ENCODE measurements around the gene LPP. TPM values are rescaled to one million over a fixed set of nuclear protein-coding genes. Genes with fewer than 3 reads are reported as not detected.

The LPP gene
- total RNA-seq, 1 experiment from 2014 or later, result 54.0 TPM

DNA sequence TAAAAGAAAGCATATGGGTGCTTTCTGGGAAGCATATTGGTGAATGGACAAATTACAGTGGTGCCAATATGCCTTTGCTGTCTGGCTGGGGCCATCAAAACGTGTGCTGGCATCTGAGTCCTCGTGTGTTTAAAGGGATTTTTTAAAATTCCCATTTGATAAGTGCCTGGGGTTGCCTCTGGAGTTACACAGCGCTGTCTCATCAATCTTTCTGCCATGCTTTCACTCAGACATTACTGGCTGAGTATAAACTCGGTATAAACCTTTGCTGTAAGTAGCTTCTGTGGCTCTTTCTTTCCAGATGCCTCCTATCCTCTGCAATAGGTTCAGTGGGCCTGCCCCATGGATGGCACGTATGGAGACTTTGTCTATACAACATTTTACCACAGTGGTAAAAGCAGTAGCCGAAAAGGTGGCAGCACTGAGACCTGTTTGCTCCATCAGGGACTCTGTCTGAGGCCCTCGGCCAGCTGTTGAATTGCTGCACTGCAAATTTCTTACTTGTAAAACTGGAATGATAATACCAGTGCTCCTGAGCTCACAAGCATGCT, 195.5 kb downstream of the LPP start:
- Histone ChIP-seq H3K79me2 (ENCODE audit: insufficient read depth, low read length) (peaks cover 3% of the 10 kb centered on the region; the same call in 1 of the 2 replicates), H3K4me2 (ENCODE audit: low read length) (peak overlapping the region; percentile 70), H3K4me3 (replicated peaks in 1 of 2; ENCODE audit: low read depth in 1 of 2, low read length in 2 of 2) (no peak overlapping the region), H3K9me3 (ENCODE audit: control insufficient read depth in 1 of 2, insufficient read depth in 1 of 2, low read depth in 1 of 2, low read length in 2 of 2) (no peaks in the 10 kb centered on the region), H3K27me3 (ENCODE audit: insufficient read depth, low read length) (no peaks in the 10 kb centered on the region), H3K27ac (ENCODE audit: low read depth, low read length) (peak overlapping the region; percentile 44; the same call in 1 of the 2 replicates), H3K9me2 (ENCODE audit: insufficient read depth) (no peaks in the 10 kb centered on the region), H4K20me1 (ENCODE audit: insufficient read depth) (0 out of 2 replicates have a peak, but pooled peaks cover 2% of the 10 kb centered on the region), H2AFZ (ENCODE audit: low read depth, low read length, poor library complexity, severe bottlenecking) (no peak overlapping the region), H3K4me1 (ENCODE audit: control insufficient read depth in 1 of 2, insufficient read depth in 2 of 2, low read length in 2 of 2) (peaks cover 21 to 28% of the 10 kb centered on the region in 2 experiments), H3K36me3 (ENCODE audit: control insufficient read depth in 1 of 2, insufficient read depth in 2 of 2, low read length in 2 of 2) (no peaks in the 10 kb centered on the region), H3K9ac (ENCODE audit: low read length) (no peak overlapping the region)
- CTCF ChIA-PET, result interaction anchor here (0.7 kb wide), 1 partner anchor 605 kb away, joined by 3 read pairs; no protein-coding TSS in a partner anchor
- no peak for TF ChIP-seq ELF1 (IDR thresholded peaks at IDR 0.05; ENCODE audit: borderline replicate concordance, low read depth)
- TF ChIP-seq, protein P1, sequence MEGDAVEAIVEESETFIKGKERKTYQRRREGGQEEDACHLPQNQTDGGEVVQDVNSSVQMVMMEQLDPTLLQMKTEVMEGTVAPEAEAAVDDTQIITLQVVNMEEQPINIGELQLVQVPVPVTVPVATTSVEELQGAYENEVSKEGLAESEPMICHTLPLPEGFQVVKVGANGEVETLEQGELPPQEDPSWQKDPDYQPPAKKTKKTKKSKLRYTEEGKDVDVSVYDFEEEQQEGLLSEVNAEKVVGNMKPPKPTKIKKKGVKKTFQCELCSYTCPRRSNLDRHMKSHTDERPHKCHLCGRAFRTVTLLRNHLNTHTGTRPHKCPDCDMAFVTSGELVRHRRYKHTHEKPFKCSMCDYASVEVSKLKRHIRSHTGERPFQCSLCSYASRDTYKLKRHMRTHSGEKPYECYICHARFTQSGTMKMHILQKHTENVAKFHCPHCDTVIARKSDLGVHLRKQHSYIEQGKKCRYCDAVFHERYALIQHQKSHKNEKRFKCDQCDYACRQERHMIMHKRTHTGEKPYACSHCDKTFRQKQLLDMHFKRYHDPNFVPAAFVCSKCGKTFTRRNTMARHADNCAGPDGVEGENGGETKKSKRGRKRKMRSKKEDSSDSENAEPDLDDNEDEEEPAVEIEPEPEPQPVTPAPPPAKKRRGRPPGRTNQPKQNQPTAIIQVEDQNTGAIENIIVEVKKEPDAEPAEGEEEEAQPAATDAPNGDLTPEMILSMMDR (IDR thresholded peaks at IDR 0.05 in 2 of 3, conservative IDR thresholded peaks at IDR 0.05 in 1 of 3; ENCODE audit: borderline replicate concordance in 1 of 3, insufficient read depth in 1 of 3, low read depth in 2 of 3, low read length in 2 of 3), result peak in 2 of 3 experiments; percentile 14 to 30; a peak in 3 of 6 replicates
- BruUV-seq (replicated peaks), result no TSS peak
- ATAC-seq, result peak; percentile 74
- intact Hi-C loops (cut with micrococcal nuclease), result loop anchor here (10.0 kb wide), 1 partner anchor 605 kb away; the partner anchor contains the start of gene BCL6
- POLR2A ChIA-PET, result no interaction called here
- peak; percentile 22 for DNase-seq (ENCODE audit: low read depth, low spot score)
- RAD21 ChIA-PET (ENCODE audit: low non-redundant PET in 1 of 2, low total read pairs in 2 of 2, uncharacterized antibody in 2 of 2, unreplicated experiment in 2 of 2), result no interaction called here

DNA sequence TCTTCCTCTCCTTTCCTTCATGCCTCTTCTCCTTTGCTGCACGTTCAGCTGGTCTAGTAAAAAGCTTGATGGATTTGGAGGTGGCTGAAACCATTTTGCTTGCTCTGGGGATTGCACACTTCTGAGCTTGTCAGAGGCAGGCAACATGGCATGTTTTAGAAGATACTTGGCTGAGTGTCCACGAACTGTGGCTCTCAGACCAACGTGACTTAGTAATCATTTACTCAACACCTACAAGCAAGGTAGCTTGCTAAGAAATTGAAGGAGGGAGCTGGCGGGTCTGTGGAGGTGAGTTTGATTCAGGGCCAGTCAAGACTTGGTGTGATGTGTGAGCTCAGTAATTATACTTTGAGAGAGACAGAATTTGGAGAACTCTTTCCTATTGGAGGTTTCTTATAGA, 196.0 kb downstream of the LPP start:
- no TSS peak for BruUV-seq (replicated peaks)
- Histone ChIP-seq H2AFZ (ENCODE audit: low read depth, low read length, poor library complexity, severe bottlenecking) (no peak overlapping the region), H3K79me2 (ENCODE audit: insufficient read depth, low read length) (peaks cover 3% of the 10 kb centered on the region; the same call in 1 of the 2 replicates), H3K9me2 (ENCODE audit: insufficient read depth) (no peaks in the 10 kb centered on the region), H3K4me3 (replicated peaks in 1 of 2; ENCODE audit: low read depth in 1 of 2, low read length in 2 of 2) (no peak overlapping the region), H3K36me3 (ENCODE audit: control insufficient read depth in 1 of 2, insufficient read depth in 2 of 2, low read length in 2 of 2) (no peaks in the 10 kb centered on the region), H3K4me2 (ENCODE audit: low read length) (peak overlapping the region; percentile 70; the same call in 1 of the 2 replicates), H3K27ac (ENCODE audit: low read depth, low read length) (no peak overlapping the region), H3K27me3 (ENCODE audit: insufficient read depth, low read length) (no peaks in the 10 kb centered on the region), H3K9me3 (ENCODE audit: control insufficient read depth in 1 of 2, insufficient read depth in 1 of 2, low read depth in 1 of 2, low read length in 2 of 2) (no peaks in the 10 kb centered on the region), H3K9ac (ENCODE audit: low read length) (no peak overlapping the region), H4K20me1 (ENCODE audit: insufficient read depth) (0 out of 2 replicates have a peak, but pooled peaks cover 2% of the 10 kb centered on the region), H3K4me1 (ENCODE audit: control insufficient read depth in 1 of 2, insufficient read depth in 2 of 2, low read length in 2 of 2) (peaks cover 21 to 28% of the 10 kb centered on the region in 2 experiments)
- ChIA-PET CTCF (interaction anchor here (0.7 kb wide), 1 partner anchor 604 kb away, joined by 3 read pairs; no protein-coding TSS in a partner anchor), POLR2A (no interaction called here), RAD21 (ENCODE audit: low non-redundant PET in 1 of 2, low total read pairs in 2 of 2, uncharacterized antibody in 2 of 2, unreplicated experiment in 2 of 2) (interaction anchor here in 1 of 2 experiments (0.5 to 0.6 kb wide), 2 partner anchors 55 to 131 kb away, joined by 3 to 4 read pairs; no protein-coding TSS in a partner anchor)
- intact Hi-C loops (cut with micrococcal nuclease), result loop anchor here (10.0 kb wide), 1 partner anchor 605 kb away; the partner anchor contains the start of gene BCL6
- TF ChIP-seq ZFX (IDR thresholded peaks at IDR 0.05), result no peak
- no peak for DNase-seq (ENCODE audit: low read depth, low spot score)
- ATAC-seq, result no peak
